ENCODE data around the gene SLC46A2. TPM values are rescaled to one million over a fixed set of nuclear protein-coding genes. Genes with fewer than 3 reads are reported as not detected.

Gene SLC46A2
- total and polyA plus RNA-seq, 2 experiments from 2014 or later: 0.11 TPM; not detected in 1

DNA sequence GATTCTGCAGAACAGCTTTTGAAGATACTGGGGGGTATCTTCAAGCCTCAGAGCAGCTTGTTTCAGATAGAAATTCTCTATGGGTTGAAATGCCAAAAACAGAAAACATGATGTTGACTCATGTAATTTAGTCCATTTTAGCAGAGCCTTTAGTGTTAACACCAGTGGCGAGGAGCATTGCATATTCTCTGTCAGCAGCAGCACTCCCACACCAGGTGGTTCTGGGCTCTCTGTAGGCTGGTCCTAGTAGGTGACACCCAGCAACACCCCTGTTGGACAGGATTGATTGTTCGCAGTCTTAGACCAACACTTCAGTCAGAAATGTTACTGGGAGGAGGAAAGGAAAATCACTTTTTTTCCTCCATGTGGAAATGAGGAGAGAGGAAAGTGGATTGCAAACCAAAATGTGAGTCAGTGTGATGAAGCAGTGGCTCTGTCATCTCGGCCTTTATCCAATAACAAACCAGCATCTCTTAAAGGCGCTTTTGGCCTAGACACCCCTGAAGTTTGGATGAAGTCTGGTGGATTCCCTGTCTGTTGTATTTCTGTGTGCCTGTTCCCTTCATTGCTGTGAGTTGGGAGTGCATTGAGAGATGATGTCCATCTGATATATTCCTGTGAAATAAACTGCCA is 16.8 kb downstream of the SLC46A2 start:
- Histone ChIP-seq H4K20me1 (replicated peaks; ENCODE audit: insufficient read depth) (0 out of 2 replicates have a peak, but pooled peaks cover 4% of the 10 kb centered on the region), H3K9me2 (ENCODE audit: insufficient read depth) (0 out of 2 replicates have a peak, but pooled peaks cover 5% of the 10 kb centered on the region), H3K36me3 (ENCODE audit: insufficient read depth) (no peaks in the 10 kb centered on the region), H3K4me3 (no peak overlapping the region), H3K4me2 (no peak overlapping the region), H3K4me1 (ENCODE audit: insufficient read depth) (no peaks in the 10 kb centered on the region), H3F3A (replicated peaks; ENCODE audit: low read depth) (no peaks in the 10 kb centered on the region), H3K27ac (ENCODE audit: low read depth) (no peak overlapping the region), H2AFZ (no peak overlapping the region), H3K27me3 (ENCODE audit: insufficient read depth) (no peaks in the 10 kb centered on the region), H3K79me2 (replicated peaks; ENCODE audit: insufficient read depth) (no peaks in the 10 kb centered on the region)
- Mint-ChIP-seq H3K27ac (no peak overlapping the region), H3K4me1 (peaks cover 6% of the 10 kb centered on the region; the same call in 2 of the 3 replicates), H3K9me3 (no peaks in the 10 kb centered on the region), H3K4me3 (no peak overlapping the region), H3K36me3 (ENCODE audit: low read depth) (peaks cover 2% of the 10 kb centered on the region; the same call in 1 of the 3 replicates), H3K27me3 (ENCODE audit: insufficient read depth, low read depth, poor library complexity) (peaks cover 1% of the 10 kb centered on the region)
- TF ChIP-seq ZNF462 (CRISPR knock-in tag; IDR thresholded peaks at IDR 0.05) (no peak), CREB1 (CRISPR knock-in tag; IDR thresholded peaks at IDR 0.05; ENCODE audit: low read depth) (no peak), EZH2phosphoT487 (IDR thresholded peaks at IDR 0.05; ENCODE audit: unreplicated experiment) (no peak), STAT1 (IDR thresholded peaks at IDR 0.05; ENCODE audit: unreplicated experiment) (no peak), EZH2 (IDR thresholded peaks at IDR 0.05; ENCODE audit: low read depth, unreplicated experiment) (no peak), ZNF114 (CRISPR knock-in tag; IDR thresholded peaks at IDR 0.05) (no peak), POLR2AphosphoS5 (IDR thresholded peaks at IDR 0.05; ENCODE audit: low read depth) (no peak)
- TF ChIP-seq, protein P1, sequence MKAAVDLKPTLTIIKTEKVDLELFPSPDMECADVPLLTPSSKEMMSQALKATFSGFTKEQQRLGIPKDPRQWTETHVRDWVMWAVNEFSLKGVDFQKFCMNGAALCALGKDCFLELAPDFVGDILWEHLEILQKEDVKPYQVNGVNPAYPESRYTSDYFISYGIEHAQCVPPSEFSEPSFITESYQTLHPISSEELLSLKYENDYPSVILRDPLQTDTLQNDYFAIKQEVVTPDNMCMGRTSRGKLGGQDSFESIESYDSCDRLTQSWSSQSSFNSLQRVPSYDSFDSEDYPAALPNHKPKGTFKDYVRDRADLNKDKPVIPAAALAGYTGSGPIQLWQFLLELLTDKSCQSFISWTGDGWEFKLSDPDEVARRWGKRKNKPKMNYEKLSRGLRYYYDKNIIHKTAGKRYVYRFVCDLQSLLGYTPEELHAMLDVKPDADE (IDR thresholded peaks at IDR 0.05): no peak
- ATAC-seq: no peak
- no peak for DNase-seq (ENCODE audit: low spot score)
